ENCODE results near the gene IKZF3. TPM values are rescaled to one million over a fixed set of nuclear protein-coding genes. Genes with fewer than 3 reads are reported as not detected.

The IKZF3 gene
- total RNA-seq, 1 experiment from 2014 or later = 0.22 TPM

DNA sequence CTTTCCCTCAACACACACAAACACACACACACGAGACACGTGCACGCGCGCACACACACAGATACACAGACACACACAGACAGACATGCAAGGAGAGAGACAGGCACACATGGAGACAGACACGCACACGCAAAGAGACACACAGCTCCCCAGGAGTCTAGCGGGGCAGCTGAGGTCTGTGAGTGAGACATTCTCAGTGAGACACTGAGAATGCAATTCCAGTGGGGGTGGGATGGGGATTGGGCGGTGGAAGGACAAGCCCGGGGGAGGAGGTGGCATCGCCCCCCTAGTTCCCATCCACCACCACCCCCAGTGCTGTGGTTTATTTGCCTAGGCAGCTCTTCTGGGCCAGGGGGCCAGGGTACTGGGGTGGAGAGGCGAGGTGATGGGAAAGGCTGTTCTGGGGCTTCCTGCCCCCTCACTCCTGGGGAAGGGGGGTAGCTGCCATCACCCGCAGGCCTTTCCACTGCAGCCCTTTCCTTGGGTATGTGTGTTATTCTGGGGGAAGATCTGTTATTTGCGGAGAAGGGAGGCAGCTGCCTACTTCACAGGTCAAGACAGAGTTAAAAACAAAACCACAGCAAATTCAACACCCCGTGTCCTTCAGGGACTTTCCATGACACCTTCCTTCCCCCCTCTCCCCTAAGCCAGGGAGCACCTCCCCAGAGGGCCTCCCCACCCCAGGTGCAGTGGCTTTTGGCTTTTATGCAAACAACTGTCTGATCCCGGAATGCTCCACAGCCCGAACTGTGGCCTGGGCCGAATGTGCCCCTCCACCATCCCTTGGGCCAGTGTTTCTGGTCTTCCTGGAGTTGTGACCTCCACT is 108.3 kb downstream of the IKZF3 start:
- H3K27me3 Mint-ChIP-seq (ENCODE audit: low read depth) = peaks cover 32% of the 10 kb centered on the region
- H4K8ac ChIP-seq (replicated peaks; ENCODE audit: insufficient read length, low read depth, low read length) = no peak overlapping the region
- H3K36me3 Mint-ChIP-seq (ENCODE audit: insufficient read depth in 1 of 3, low read depth in 3 of 3) = peaks cover 0 to 3% (median 0%) of the 10 kb centered on the region in 3 experiments; a peak in 1 of 7 replicates
- H2AFZ ChIP-seq (ENCODE audit: low read length) = no peak overlapping the region
- no peak overlapping the region for H3K9ac ChIP-seq (ENCODE audit: extremely low read depth, insufficient read length, low read length)
- peaks cover 2% of the 10 kb centered on the region for H4K20me1 ChIP-seq (ENCODE audit: control insufficient read depth, insufficient read depth, insufficient read length)
- H3K18ac ChIP-seq (ENCODE audit: insufficient read length, low read depth, low read length) = no peak overlapping the region
- no CpG with 5 or more reads among the region's 18 CpGs for WGBS (ENCODE audit: extremely low coverage, insufficient read length, low lambda C conversion rate)
- 0 out of 7 replicates have a peak overlapping the region, but pooled peaks of 1 of the 3 experiments have one; percentile 49 for H3K27ac Mint-ChIP-seq
- H4K5ac ChIP-seq (ENCODE audit: insufficient read length, low read depth, low read length) = no peak overlapping the region
- peak; percentile 34 for DNase-seq
- H2BK20ac ChIP-seq (ENCODE audit: low read depth, low read length, poor library complexity, severe bottlenecking) = no peak overlapping the region
- no peak overlapping the region for H3K4me2 ChIP-seq (ENCODE audit: insufficient read depth, insufficient read length, low read length)
- H3K23ac ChIP-seq (ENCODE audit: insufficient read length, low read depth, low read length) = no peak overlapping the region
- no peaks in the 10 kb centered on the region for H3K79me1 ChIP-seq (ENCODE audit: insufficient read depth, low read depth, low read length, poor library complexity, severe bottlenecking)
- TF ChIP-seq, protein P1, sequence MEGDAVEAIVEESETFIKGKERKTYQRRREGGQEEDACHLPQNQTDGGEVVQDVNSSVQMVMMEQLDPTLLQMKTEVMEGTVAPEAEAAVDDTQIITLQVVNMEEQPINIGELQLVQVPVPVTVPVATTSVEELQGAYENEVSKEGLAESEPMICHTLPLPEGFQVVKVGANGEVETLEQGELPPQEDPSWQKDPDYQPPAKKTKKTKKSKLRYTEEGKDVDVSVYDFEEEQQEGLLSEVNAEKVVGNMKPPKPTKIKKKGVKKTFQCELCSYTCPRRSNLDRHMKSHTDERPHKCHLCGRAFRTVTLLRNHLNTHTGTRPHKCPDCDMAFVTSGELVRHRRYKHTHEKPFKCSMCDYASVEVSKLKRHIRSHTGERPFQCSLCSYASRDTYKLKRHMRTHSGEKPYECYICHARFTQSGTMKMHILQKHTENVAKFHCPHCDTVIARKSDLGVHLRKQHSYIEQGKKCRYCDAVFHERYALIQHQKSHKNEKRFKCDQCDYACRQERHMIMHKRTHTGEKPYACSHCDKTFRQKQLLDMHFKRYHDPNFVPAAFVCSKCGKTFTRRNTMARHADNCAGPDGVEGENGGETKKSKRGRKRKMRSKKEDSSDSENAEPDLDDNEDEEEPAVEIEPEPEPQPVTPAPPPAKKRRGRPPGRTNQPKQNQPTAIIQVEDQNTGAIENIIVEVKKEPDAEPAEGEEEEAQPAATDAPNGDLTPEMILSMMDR (conservative IDR thresholded peaks at IDR 0.05) = no peak
- no peak overlapping the region for H2BK120ac ChIP-seq (ENCODE audit: low read depth, low read length, poor library complexity, severe bottlenecking)
- H3K9me3 ChIP-seq (ENCODE audit: control insufficient read depth, low read depth, low read length) = no peaks in the 10 kb centered on the region
- no peaks in the 10 kb centered on the region; a peak in 2 of 5 replicates for H3K9me3 Mint-ChIP-seq
- H3K79me2 ChIP-seq (ENCODE audit: insufficient read depth, low read length) = no peaks in the 10 kb centered on the region
- no peaks in the 10 kb centered on the region for H3K27me3 ChIP-seq (ENCODE audit: insufficient read depth, low read length)
- peaks cover 3% of the 10 kb centered on the region for H3K23me2 ChIP-seq (ENCODE audit: insufficient read length, low read depth, low read length, poor library complexity, severe bottlenecking)
- H2BK5ac ChIP-seq (ENCODE audit: insufficient read length, low read length) = no peak overlapping the region
- no peak overlapping the region for H2BK15ac ChIP-seq (ENCODE audit: low read depth, low read length)
- H3K4me1 Mint-ChIP-seq = peaks cover 51% of the 10 kb centered on the region in 2 experiments
- no peak overlapping the region for H3K14ac ChIP-seq (ENCODE audit: insufficient read depth, low read length)
- H3K4me3 Mint-ChIP-seq = peak overlapping the region in 1 of 2 experiments; percentile 71; a peak in 3 of 5 replicates
- no peak overlapping the region for H2BK12ac ChIP-seq (ENCODE audit: insufficient read length, low read depth, low read length)
- no peak overlapping the region for H2AK5ac ChIP-seq (ENCODE audit: insufficient read length, low read length)
- H3K4me1 ChIP-seq (ENCODE audit: insufficient read depth, low read length) = peaks cover 2% of the 10 kb centered on the region; the same call in 1 of the 2 replicates
- no peak overlapping the region for H4K91ac ChIP-seq (ENCODE audit: insufficient read length, low read depth, low read length)
- H3T11ph ChIP-seq (ENCODE audit: low read length) = no peak overlapping the region
- no peak overlapping the region for H3K27ac ChIP-seq (ENCODE audit: insufficient read length, low read depth, low read length)
- H3K56ac ChIP-seq (ENCODE audit: insufficient read length, low read depth, low read length) = no peak overlapping the region
- H3K4ac ChIP-seq (ENCODE audit: low read depth, low read length) = no peak overlapping the region

Measured in H9 (cell line).